DMS79 (cell line): ENCODE measurements around the gene RINL.

Source experiments
- DNase-seq: peaks from one replicate; lab custom pipeline; 2025; lab: John Stamatoyannopoulos, UW

Gene RINL

GRCh38 chr19:38877781-38878574, at the start of gene RINL:
TSS of gene RINL (minus strand) at chr19:38878275. CDS start at chr19:38876742, 1,533 bp downstream.
- peak; percentile 48 for DNase-seq

GRCh38 chr19:38924388-38924787, 46.3 kb upstream of the RINL start:
- DNase-seq: no peak

DNA sequence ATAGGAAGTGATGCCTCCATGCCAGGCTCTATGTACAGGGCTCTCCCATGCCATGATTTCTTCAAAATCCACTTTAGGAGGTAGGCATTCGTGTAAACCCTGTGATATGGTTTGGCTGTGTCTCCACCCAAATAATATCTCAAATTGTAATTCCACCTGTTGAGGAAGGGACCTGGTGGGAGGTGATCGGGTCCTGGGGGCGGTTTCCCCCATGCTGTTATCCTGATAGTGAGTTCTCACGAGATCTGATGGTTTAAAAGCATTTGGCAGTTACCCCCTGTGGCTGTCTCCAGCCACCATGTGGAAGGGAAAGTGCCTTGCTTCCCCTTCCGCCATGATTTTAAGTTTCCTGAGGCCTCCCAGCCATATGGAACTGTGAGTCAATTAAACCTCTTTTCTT, 44.4 kb upstream of the RINL start:
- DNase-seq: no peak

GRCh38 chr19:38921420-38922274, 43.6 kb upstream of the RINL start:
- no peak for DNase-seq

DNA sequence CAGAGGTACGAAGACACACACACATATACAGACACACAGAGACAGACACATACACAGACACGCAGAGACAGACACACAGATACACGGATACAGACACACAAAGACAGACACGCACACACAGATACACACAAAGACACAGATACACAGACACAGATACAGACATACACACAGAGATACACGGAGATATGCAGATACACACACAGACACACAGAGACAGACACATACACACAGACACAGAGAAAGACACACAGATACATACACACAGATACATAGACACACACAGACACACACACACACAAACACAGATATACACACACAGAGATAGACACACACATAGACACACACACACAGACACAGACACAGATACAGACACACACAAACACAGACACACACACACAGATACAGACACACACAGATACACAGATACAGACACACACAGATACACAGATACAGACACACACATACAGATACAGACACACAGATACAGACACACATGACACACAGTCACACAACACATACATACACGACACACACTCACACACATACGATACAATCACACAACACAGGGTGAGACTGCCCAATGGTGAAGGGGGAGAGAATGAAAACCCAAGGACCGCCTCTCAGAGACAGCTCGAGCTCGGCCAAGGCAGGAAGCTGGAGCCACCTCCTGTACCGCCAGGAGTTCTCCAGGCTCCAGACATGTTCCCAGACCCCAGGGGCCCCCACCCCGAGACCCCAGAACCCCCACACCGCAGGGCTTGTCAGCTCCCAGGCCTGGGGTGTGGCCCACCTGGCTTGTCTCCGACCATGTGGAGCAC, 42.7 kb upstream of the RINL start:
- DNase-seq: no peak

GRCh38 chr19:38919837-38920601, 41.9 kb upstream of the RINL start:
- DNase-seq: no peak

DNA sequence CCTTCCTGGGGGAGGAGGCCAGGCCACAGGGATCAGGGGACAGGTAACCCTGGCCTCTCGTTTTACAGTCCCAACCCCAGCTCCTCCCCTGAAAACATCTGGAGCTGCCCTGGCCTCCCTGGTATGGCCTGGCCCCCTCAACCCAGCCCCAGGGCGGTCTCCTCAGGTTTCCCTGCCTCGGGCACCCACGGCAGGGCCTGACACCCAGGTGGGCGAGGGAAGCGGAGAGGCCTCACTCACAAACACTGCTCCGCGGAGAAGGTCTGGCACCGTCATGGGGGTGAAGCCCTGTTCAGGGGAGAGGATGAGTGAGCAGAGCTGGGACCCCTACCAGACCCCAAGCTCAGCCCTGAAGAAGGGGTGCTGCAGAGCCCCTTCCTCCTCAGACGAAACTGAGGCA, 40.5 kb upstream of the RINL start:
- DNase-seq: no peak

DNA sequence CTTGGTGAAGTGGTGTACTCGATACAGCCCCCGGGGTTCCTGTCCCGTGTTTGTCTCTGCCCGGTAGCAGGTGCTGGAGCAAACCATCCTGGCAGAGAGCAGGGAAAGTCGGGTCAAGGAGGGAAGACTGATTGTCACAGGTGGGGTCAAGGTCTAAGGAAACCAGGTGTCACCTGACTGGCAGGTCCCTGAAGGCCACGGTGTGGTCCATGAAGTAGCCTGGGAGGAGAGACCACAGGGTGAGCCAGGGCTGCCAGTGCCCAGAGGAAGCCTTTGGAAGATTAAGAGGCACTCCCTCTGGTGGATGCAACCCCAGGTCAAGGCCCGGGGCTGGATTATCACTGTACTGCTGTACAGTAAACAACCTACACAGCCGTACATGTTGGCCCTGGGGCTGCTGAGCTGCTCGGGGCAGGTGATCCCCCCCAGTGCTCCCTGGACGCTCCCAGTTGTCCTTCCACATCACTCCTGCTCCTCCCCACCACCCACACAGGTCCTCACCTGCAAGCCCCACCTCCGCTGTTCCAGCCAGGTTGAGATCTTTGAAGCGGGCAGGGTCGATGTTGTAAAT, 39.9 kb upstream of the RINL start:
- no peak for DNase-seq

- no peak for DNase-seq
Measured at GRCh38 chr19:38917516-38917915, 39.4 kb upstream of the RINL start.

DNA sequence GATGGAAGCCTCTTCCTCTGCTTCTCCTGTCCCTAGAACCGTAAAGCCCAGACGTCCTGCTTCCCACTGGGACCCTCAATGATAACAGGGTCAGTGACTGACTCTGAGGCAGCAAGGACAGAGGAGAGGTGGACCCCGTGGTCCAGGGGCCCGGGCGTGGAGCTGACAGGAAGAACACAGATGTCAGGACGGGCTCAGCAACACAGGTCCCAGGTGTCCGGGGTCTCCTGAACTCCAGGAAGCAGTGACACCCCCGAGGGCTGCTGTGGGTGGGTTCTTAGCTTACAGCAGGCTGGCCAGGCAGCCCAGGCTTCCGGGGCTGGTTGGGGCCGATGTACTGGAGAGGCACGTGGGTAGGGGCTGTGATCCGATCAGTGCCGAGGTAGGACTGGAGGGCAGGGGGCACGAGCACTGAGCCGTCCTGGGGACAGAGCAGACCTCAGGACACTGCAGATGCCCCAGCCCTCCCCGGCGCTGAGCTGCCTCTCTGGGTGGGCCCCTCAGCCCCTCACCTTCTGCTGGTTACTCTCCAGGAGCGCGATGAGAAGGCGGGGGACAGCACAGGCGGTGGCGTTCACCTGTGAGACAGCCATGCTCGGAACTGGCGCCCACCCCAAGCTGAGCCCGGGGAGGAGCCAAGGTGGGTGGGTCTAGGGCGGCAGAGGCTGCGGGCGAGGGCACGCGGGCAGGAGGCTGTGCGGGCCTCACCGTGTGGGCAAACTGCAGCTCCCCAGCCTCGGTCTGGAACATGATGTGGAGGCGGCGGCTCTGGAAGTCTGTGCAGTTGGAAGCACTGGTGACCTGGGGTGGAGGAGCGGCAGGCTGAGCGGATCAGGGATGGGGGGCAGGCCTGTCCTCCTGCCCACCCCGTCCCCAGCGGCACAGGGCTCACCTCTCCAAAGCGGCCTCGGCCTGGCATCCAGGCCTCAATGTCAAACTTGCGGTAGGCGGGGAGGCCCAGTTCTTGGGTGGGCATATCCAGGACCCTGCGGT, 37.5 kb upstream of the RINL start:
- DNase-seq: no peak

DNA sequence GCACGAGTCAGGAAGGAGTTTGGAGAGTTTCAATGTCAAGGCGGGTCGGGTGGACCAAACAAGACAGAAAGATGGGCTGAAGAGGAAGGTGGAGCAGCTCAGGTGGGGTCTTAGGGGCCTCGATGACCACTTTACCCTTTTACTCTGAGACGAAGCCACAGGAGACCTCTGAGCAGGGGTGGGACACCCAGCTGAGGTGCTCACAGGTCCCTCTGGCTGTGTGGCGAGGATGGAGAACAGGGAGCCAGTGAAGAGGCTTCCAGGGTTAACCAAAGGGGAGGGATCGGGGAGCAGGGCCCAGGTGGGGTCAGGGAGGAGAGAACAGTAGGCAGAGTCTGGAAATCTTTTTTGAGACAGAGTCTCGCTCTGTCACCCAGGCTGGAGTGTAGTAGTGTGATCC, 35.9 kb upstream of the RINL start:
- no peak for DNase-seq

- no peak for DNase-seq
Measured at GRCh38 chr19:38912600-38913514, 34.8 kb upstream of the RINL start.

- DNase-seq: no peak
Measured at GRCh38 chr19:38911388-38912001, 33.4 kb upstream of the RINL start.

DNA sequence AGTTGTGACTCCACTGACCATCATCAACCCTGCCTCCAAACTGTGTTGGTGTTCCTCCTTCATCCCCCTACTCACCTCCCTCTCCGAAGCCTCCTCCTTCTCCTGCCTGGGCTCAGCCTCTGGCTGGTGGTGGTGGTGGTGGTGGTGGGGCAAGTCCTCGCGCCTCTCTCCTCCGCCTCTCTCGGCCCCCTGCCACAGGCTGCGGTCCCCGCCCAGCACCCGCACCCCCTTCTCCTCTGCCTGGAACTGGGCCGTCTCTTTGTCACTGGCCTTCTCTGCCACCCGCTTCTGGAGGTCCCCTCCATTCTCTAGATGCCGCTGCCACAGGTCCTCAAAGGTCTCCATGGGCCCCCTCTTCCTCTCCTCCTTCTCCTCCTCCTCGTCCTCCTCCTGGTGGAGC, 32.4 kb upstream of the RINL start:
- DNase-seq: no peak

GRCh38 chr19:38908911-38909310, 30.8 kb upstream of the RINL start:
- no peak for DNase-seq

- DNase-seq: no peak
Measured at GRCh38 chr19:38907670-38908069, 29.6 kb upstream of the RINL start.

GRCh38 chr19:38907227-38907626, 29.2 kb upstream of the RINL start:
- DNase-seq: no peak

- no peak for DNase-seq
Measured at GRCh38 chr19:38905620-38906019, 27.5 kb upstream of the RINL start.
